T follicular helper cell (primary cell): ENCODE measurements around the gene CLMN.

ENCODE experiments used
- DNase-seq: peaks from one replicate; pipeline ENCODE4 v3.0.0-alpha.2; 2020; ENCODE audit warnings: low read depth

Gene CLMN

DNA sequence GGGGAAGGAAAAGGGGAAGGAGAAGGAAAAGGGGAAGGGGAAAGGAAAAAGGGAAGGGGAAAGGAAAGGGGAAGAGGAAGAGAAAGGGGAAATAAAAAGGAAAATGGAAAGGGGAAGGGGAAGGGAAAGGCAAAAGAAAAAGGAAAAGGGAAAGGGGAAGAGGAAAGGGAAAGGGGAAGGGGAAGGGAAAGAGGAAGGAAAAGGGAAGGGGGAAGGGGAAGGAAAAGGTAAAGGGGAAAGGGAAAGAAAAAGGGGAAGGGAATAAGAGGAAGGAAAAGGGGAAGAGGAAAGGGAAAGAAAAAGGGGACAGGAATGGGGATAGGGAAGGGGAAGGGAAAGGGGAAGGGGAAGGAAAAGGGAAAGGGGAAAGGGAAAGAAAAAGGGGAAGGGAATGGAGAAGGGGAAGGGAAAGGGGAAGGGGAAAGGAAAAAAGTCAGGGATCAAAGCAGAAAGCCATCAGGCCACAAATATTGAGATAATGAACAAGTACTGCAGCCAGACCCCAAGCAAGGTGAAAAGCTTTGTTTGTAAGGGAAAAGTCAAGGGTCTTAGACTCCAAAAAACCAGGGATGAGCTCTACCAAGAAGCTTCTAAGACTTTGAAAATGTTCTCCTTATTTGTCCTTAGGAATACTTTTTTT lies 182.4 kb downstream of the CLMN start:
- DNase-seq: no peak

DNA sequence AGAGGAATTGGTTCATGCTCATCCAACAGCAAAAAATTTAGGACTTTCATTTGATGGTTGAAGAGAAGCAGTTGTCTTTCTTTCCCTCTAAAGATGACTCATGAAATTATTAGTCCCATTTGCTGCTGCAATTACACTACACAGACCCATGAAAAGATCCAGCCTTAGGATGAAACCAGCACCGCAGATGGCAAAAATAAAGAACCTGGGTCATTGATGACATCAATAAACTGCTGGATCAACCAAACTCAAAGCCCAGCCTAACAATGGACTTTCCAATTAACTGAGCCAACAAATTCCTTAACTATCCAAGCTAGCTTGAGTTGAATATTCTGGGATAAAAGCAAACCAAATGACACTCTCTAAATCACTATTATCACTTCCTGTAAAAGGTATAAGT lies 183.1 kb downstream of the CLMN start:
- DNase-seq: no peak

DNA sequence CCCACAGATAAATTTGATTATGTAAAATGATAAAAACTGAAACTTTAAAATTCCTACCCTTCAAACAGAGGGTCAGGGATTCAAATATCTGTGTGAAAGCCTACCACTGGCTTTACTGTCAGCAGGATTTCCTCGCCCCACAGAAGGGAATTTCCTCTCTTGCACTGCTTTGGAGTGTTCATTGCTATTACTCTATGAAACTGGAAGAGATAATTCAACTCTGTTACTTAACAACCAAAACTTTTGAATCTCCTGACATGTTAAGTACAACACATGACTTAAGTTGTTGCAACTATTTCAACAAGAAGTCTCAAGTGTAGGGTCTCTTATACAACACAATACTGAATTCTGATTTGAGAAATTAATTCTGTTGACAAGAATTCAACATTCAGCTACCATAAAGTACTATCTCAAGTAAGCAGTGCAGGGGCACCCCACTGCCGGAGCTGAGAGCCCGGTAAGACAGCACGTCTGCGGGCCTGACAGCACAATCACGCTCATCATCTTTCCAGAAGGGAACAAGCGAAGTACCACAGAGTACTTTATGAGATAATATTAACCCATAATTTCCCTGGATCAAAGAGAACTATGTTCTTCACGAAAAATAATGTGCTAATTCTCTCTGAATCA lies 185.3 kb downstream of the CLMN start:
- no peak for DNase-seq

DNA sequence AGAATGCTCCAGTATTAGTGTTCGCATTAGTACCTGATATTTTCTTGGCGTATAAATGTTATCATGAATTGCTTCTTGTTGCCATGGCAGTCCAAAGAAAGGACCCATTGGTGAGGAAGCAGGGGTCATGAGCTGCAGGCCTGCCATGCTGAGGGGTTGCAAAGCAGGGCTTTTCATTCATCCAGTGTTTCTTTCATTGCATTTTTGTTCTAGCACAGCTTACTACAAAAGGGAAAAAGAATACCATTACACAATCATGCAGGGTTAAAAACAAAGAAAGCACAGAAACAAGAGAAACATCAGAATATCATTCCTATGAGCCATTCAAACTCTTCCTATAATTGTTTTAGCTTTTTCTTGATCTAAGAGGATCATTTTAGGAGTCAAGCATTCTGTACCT lies 186.4 kb downstream of the CLMN start:
- no peak for DNase-seq

GRCh38 chr14:95132760-95133159 lies 186.9 kb downstream of the CLMN start:
- no peak for DNase-seq
